GM20431 (cell line): ENCODE measurements around the gene SIGLEC14.

ENCODE experiments used
- in situ Hi-C: fragments of 300-500 bp; cut with MseI, MboI; formaldehyde crosslinking; loops from one replicate; pipeline ENCODE4 v1.15.0; 2020; ENCODE audit warnings: low sequenced_read_pairs; ENCODE audit not compliant: unreplicated experiment

Gene SIGLEC14

DNA sequence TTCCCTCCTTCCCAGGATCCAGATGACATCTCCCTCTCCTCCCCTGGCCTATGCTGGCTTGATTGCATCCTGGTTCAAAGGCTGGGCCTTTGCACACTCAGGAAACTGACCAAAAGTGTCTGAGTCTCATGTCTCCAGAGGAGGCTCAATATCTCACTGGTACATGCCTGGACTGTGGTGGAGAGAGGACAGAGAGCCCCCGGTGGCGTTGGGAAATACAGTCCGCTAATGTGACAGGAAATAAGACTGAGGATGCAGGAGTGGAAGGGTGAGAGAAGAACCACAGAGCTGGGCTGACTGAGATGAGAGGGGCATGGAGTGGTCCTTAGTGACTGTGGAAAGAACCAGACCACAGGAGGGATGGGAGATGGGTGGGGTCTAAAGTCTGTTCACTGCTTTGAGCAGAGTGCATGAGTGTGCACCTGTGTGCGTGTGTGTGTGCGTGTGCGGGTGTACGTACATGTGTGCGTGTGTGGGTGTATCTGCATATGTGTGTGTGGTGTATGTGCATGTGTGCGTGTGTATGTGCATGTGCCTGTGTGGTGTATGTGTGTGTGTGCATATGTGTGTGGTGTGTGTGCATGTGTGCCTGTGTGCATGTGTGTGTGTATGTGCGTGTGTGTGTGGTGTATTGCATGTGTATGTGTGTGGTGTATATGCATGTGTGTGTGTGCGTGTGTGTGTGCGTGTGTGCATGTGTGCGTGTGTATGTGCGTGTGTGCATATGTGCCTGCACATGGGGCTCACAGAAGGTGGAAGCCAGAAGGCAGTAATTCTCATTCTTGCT lies 18.3 kb downstream of the SIGLEC14 start:
- in situ Hi-C loops, result no loop called here

- in situ Hi-C loops, result no loop called here
Measured at GRCh38 chr19:51627491-51628138, 19.0 kb downstream of the SIGLEC14 start.

GRCh38 chr19:51626675-51627074 lies 19.9 kb downstream of the SIGLEC14 start:
- in situ Hi-C loops, result no loop called here

GRCh38 chr19:51621178-51621577 lies 25.4 kb downstream of the SIGLEC14 start:
- in situ Hi-C loops, result no loop called here

DNA sequence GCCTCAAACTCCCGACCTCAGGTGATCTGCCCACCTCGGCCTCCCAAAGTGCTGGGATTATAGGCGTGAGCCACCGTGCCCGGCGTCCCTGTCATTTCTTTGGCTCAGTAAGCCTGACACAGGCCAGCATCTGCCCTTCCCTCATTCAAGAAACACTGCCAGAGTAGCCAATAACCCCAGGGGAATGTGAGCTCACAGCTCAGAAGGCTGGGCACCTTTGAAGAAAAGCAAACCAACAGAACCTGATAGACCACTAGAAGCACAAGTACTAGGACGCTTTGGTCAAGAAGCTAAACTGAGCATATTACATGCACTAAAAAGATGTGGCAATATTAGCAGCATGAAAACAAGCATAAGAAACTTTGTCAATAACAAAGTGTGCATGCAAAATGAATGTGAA lies 30.6 kb downstream of the SIGLEC14 start:
- in situ Hi-C loops, result no loop called here

DNA sequence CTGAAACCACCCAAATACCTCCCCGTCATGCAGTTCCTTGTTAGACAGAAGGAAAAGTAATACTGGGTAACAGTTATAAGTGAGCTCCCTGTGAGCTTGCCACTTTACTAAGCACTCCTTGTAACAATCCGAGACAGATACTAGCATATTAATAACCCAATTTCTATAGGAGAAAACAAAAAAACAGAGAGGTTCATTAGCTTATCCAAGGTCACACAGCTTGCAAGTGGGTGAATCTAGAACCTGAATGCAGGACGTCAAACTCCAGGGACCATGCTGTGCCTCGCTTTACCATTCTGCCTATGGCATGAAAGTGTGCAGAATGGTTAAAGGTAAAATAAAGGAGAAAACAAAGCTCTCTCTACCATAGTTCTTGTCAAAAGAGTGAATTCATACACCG lies 31.8 kb downstream of the SIGLEC14 start:
- in situ Hi-C loops, result no loop called here

- in situ Hi-C loops, result no loop called here
Measured at GRCh38 chr19:51610576-51610975, 36.0 kb downstream of the SIGLEC14 start.

DNA sequence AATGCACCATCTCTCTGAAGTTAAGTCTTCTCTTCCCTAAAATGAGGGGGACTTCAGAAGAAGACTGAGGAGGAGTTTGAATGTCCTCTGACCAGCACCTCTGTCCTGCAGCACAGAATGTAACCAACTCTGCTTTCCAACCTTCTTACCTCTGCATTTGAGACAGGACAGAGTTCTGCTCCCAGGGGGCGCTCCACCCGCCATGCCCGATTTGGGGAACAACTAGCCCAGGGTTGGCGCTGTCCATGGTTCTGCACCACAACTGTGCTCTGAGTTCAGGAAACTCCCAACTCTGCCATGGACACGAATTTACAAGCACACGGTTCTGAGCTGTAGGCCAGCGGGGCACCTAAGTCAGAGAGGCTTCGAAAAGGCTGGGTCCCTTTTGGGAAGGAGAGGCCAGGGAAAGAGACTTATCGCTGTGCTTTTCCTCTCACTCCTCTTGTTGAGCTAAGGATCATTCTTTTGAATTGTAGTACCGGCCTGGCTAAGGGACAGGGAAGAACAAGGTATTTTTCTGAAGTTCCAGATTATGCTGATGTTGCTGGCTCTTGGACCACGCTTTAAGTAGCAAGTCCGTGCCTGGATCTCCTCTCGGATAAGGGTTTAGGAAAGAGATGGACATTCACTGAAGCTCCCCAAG lies 38.6 kb downstream of the SIGLEC14 start:
- in situ Hi-C loops, result no loop called here

- in situ Hi-C loops, result no loop called here
Measured at GRCh38 chr19:51607077-51607476, 39.5 kb downstream of the SIGLEC14 start.

GRCh38 chr19:51602189-51602854 lies 44.3 kb downstream of the SIGLEC14 start:
- in situ Hi-C loops, result no loop called here

- in situ Hi-C loops, result no loop called here
Measured at GRCh38 chr19:51600940-51601580, 45.6 kb downstream of the SIGLEC14 start.

DNA sequence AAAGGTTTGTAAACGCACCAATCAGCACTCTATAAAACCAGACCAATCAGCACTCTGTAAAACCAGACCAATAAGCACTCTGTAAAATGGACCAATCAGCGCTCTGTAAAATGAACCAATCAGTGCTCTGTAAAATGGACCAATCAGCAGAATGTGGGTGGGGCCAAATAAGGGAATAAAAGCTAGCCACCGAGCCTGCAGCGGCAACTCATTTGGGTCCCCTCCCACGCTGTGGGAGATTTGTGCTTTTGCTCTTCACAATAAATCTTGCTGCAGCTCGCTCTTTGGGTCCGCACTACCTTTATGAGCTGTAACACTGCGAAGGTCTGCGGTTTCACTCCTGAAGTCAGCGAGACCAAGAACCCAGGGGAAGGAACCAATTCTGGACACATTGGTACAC lies 47.5 kb downstream of the SIGLEC14 start:
- in situ Hi-C loops, result no loop called here

DNA sequence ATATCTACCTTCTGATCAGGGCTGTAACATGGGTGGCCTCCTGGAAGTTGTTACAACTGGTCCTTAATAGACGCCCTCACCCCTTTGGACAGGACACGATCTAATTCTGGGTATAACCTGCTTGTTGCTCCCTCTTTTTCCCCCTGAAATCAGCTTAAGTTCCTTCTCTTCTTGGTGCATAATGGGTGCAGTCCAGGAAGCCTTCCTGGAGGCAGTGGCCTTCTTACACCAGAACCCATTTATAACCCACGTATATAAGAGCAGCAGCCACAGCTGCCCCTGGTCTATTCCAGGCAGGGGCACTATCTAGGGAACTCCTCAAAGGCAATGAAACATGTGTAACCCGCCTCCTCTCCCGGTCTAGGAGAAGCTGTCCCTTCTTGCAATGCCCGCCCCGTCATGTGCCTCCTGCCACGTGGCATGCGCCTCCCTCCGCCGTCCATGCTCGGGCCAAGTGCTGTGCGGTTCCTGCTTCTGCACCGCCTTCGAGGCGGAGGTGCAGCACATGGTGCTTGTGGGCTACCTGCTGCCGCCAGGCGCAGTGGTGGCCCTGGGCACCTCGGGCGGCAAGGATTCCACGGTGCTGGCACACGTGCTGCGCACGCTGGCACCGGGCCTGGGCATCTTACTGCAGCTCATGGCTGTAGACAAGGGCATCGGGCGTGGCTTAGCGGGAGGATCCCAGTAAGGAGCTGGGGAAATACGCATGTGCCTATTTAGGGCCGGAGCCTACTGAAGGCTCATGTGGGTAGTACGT lies 48.3 kb downstream of the SIGLEC14 start:
- in situ Hi-C loops, result no loop called here

- in situ Hi-C loops, result no loop called here
Measured at GRCh38 chr19:51595190-51596175, 51.1 kb downstream of the SIGLEC14 start.

DNA sequence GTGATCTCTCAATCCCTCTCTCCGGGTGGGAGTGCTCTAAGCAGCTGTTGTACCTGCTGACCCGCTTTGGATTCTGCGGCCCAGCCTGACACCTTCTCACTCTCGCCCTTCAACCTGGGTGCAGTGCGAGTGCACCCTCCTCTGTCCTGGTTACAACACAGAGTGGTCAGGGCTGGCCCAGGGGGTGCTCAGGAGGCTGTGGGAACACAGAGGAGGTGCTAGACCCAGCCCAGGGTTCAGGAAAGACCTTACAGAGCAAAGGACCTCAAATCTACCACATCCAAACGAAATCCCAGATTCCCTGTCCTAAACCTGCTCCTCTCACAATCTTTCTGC lies 51.9 kb downstream of the SIGLEC14 start:
- in situ Hi-C loops, result no loop called here

GRCh38 chr19:51593969-51594773 lies 52.5 kb downstream of the SIGLEC14 start:
- in situ Hi-C loops, result no loop called here

- in situ Hi-C loops, result no loop called here
Measured at GRCh38 chr19:51593138-51593890, 53.3 kb downstream of the SIGLEC14 start.
